HG02840 (cell line): ENCODE results near the gene IL13.
"Not testable (repeated sequence)": the region's sequence is repeated elsewhere in the genome, so short reads cannot be mapped to it uniquely, and the experiment has no call there.

Experiments used
- ATAC-seq: cut with Tn5 transposase; IDR thresholded peaks from one replicate; pipeline ENCODE4 v1.9.1; 2021; ENCODE audit warnings: mild to moderate bottlenecking, moderate library complexity, moderate number of reproducible peaks; ENCODE audit not compliant: unreplicated experiment, low FRiP score

Gene IL13

GRCh38 chr5:132657676-132658380 is at the start of gene IL13:
Gene IL13 (plus strand): TSS chr5:132658173. CDS start chr5:132658187, 14 bp downstream.
- ATAC-seq, result no peak

- ATAC-seq, result no peak
Measured at GRCh38 chr5:132611965-132612364, 46.0 kb upstream of the IL13 start.

- no peak for ATAC-seq
Measured at GRCh38 chr5:132612846-132613245, 45.1 kb upstream of the IL13 start.

- no peak for ATAC-seq
Measured at GRCh38 chr5:132621699-132622098, 36.3 kb upstream of the IL13 start.

GRCh38 chr5:132622608-132623007 is 35.4 kb upstream of the IL13 start:
- no peak for ATAC-seq

GRCh38 chr5:132627470-132627869 is 30.5 kb upstream of the IL13 start:
- no peak for ATAC-seq

GRCh38 chr5:132628814-132629213 is 29.2 kb upstream of the IL13 start:
- ATAC-seq, result no peak

GRCh38 chr5:132629230-132629944 is 28.6 kb upstream of the IL13 start:
- peak; percentile 72 for ATAC-seq

GRCh38 chr5:132633587-132633986 is 24.4 kb upstream of the IL13 start:
- ATAC-seq, result not testable (repeated sequence)

GRCh38 chr5:132635873-132636272 is 22.1 kb upstream of the IL13 start:
- no peak for ATAC-seq

GRCh38 chr5:132637241-132637640 is 20.7 kb upstream of the IL13 start:
- no peak for ATAC-seq

- peak; percentile 43 for ATAC-seq
Measured at GRCh38 chr5:132639706-132640130, 18.3 kb upstream of the IL13 start.

- no peak for ATAC-seq
Measured at GRCh38 chr5:132640613-132641012, 17.4 kb upstream of the IL13 start.

- ATAC-seq, result no peak
Measured at GRCh38 chr5:132641241-132641723, 16.7 kb upstream of the IL13 start.

GRCh38 chr5:132641841-132642240 is 16.1 kb upstream of the IL13 start:
- ATAC-seq, result no peak

GRCh38 chr5:132644177-132644576 is 13.8 kb upstream of the IL13 start:
- no peak for ATAC-seq

GRCh38 chr5:132646583-132647266 is 11.2 kb upstream of the IL13 start:
- ATAC-seq, result no peak

- no peak for ATAC-seq
Measured at GRCh38 chr5:132647473-132647872, 10.5 kb upstream of the IL13 start.

GRCh38 chr5:132648355-132648754 is 9.6 kb upstream of the IL13 start:
- no peak for ATAC-seq

- ATAC-seq, result no peak
Measured at GRCh38 chr5:132651838-132652469, 6.0 kb upstream of the IL13 start.

- no peak for ATAC-seq
Measured at GRCh38 chr5:132653716-132654115, 4.3 kb upstream of the IL13 start.
